Mucosa of rectum (tissue), 2 donors: Measurements from ENCODE around the gene TECRL.

Experiments
- H3K27ac ChIP-seq, 2 donors: one replicate each; pipeline ENCODE4 v1.7.0; 2013; ENCODE audit warnings: inconsistent platforms in 2 of 2, low read depth in 2 of 2, low read length in 2 of 2
- H3K27me3 ChIP-seq, 2 donors: one replicate each; pipeline ENCODE4 v1.7.0; 2013; ENCODE audit warnings: low read length in 2 of 2; ENCODE audit not compliant: control insufficient read depth in 2 of 2, insufficient read depth in 2 of 2
- H3K36me3 ChIP-seq, 2 donors: one replicate each; pipeline ENCODE4 v1.7.0; 2013; ENCODE audit warnings: low read length in 2 of 2; ENCODE audit not compliant: control insufficient read depth in 2 of 2, insufficient read depth in 2 of 2
- H3K4me1 ChIP-seq, 2 donors: one replicate each; pipeline ENCODE4 v1.7.0; 2013; ENCODE audit warnings: low read length in 2 of 2, mild to moderate bottlenecking in 1 of 2; ENCODE audit not compliant: control insufficient read depth in 2 of 2, insufficient read depth in 2 of 2
- H3K4me3 ChIP-seq, 2 donors: one replicate each; pipeline ENCODE4 v1.7.0; 2013; ENCODE audit warnings: low read length in 2 of 2
- H3K9ac ChIP-seq, 2 donors: one replicate each; pipeline ENCODE4 v1.7.0; 2013; ENCODE audit warnings: low read length in 2 of 2, low read depth in 1 of 2, mild to moderate bottlenecking in 1 of 2
- H3K9me3 ChIP-seq, 2 donors: one replicate each; pipeline ENCODE4 v1.7.0; 2013; ENCODE audit warnings: low read length in 2 of 2; ENCODE audit not compliant: control insufficient read depth in 2 of 2
- donor health status: healthy.
- donor health status: Normal muscosa, but diverticular disease.

TECRL gene

DNA sequence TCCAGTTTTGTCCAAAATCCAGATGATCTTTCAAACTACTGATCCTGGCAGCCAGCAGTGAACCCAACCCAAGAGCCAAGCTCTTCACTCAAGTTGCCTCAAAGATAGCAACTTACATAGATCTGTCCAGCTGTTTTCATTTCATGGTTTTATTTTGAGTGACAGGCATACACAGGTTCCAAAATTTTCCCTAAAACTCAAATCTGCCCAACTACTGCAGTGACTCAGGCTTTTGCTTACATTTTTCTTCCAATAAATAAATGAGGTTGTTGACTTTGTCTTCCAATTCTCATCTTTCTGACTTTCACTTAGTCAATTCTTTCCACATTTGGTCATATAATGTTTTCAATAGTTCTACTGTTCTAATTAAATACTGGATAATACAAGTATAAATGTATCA lies 158.8 kb downstream of the TECRL start:
- H3K4me1 ChIP-seq, result no peaks in the 10 kb centered on the region
- H3K36me3 ChIP-seq, result no peaks in the 10 kb centered on the region
- no peak overlapping the region for H3K4me3 ChIP-seq
- H3K9ac ChIP-seq, result no peak overlapping the region
- no peaks in the 10 kb centered on the region for H3K27me3 ChIP-seq
- H3K9me3 ChIP-seq, result peaks cover 0 to 2% of the 10 kb centered on the region in 2 donors
- no peak overlapping the region for H3K27ac ChIP-seq

- Histone ChIP-seq H3K36me3 (no peaks in the 10 kb centered on the region), H3K9ac (no peak overlapping the region), H3K9me3 (peaks cover 0 to 2% of the 10 kb centered on the region in 2 donors), H3K4me3 (no peak overlapping the region), H3K27me3 (no peaks in the 10 kb centered on the region), H3K27ac (no peak overlapping the region), H3K4me1 (no peaks in the 10 kb centered on the region)
Observed at GRCh38 chr4:64250061-64250460, 159.2 kb downstream of the TECRL start.

DNA sequence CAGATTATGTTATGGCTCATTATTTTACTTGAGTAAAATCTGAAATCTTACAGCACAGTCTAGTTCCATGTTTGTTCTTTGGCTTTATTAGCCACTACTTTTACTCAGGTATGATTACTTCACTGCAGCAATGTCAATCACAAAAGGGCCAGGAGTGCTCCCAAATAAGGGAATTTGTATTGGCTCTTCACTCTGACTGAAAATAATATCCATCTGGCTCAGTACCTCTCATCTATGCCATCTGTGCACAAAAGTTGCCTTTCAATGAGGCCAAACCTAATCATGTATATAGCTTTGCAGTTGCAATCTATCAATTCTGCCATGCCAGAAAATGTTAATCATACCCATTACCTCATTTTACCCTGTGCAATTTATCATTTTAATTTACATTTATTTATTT lies 161.1 kb downstream of the TECRL start:
- Histone ChIP-seq H3K4me3 (no peak overlapping the region), H3K36me3 (no peaks in the 10 kb centered on the region), H3K27me3 (no peaks in the 10 kb centered on the region), H3K9me3 (no peaks in the 10 kb centered on the region), H3K27ac (no peak overlapping the region), H3K4me1 (no peaks in the 10 kb centered on the region), H3K9ac (no peak overlapping the region)

DNA sequence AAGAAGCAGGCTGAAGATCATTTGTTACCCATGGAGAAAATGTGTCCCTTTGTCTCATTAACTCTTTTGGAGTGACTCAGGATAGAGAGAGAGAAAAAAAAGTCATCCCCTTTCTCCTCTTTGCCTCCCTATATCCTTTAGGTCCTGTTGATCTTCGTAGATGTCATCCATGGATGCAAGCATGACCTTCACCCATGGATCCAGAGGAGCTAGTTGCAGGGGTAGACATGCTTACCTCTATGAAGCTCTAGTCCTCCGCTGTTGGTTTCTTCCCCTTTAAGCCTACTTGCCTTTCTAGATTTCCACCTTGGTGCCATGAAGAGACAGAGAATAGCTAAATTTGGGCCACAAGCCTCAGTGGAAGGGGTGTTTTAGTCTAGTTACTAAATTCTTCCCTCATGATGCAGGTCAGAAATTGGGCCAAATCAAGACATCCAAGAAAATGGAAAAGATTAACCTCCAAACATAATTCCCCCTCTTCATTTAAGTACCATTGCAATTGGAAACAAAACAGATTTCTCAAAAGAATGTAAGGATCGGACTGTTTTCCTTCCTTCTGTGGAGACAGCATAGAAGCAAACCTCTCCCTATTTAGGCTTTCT lies 178.4 kb downstream of the TECRL start:
- Histone ChIP-seq H3K4me3 (no peak overlapping the region), H3K27me3 (no peaks in the 10 kb centered on the region), H3K9me3 (peaks cover 19 to 25% of the 10 kb centered on the region in 2 donors)

More for the DNA sequence above, 178.4 kb downstream of the TECRL start:
- no peaks in the 10 kb centered on the region for H3K4me1 ChIP-seq
- H3K36me3 ChIP-seq, result no peaks in the 10 kb centered on the region
- H3K27ac ChIP-seq, result no peak overlapping the region
- no peak overlapping the region for H3K9ac ChIP-seq
